Loucy (cell line): Measurements from ENCODE around the gene ZNF619.
"Not testable (repeated sequence)": the region's sequence is repeated elsewhere in the genome, so short reads cannot be mapped to it uniquely, and the experiment has no call there.

Source experiments
- H2AFZ ChIP-seq: fragments of 200-600 bp; sonication (generic); 2 replicates; pipeline ENCODE4 v1.6.0; 2016; ENCODE audit warnings: antibody characterized with exemption, mild to moderate bottlenecking, low read length, moderate library complexity
- H3F3A ChIP-seq: fragments of 200-600 bp; 2 replicates; pipeline ENCODE4 v1.6.0; 2016; ENCODE audit warnings: antibody characterized with exemption, low read depth, mild to moderate bottlenecking
- H3K27me3 ChIP-seq: fragments of 200-600 bp; sonication (generic); 2 replicates; pipeline ENCODE4 v1.6.1; 2014; ENCODE audit warnings: low read length, mild to moderate bottlenecking; ENCODE audit not compliant: insufficient read depth, poor library complexity, severe bottlenecking
- H3K36me3 ChIP-seq: fragments of 200-600 bp; sonication (generic); 2 replicates; pipeline ENCODE4 v1.6.1; 2016; ENCODE audit warnings: low read length; ENCODE audit not compliant: insufficient read depth
- H3K4me1 ChIP-seq: fragments of 200-600 bp; sonication (generic); 2 replicates; pipeline ENCODE4 v1.5.1; 2014; ENCODE audit warnings: low read length, mild to moderate bottlenecking; ENCODE audit not compliant: insufficient read depth, poor library complexity, severe bottlenecking
- H3K4me2 ChIP-seq: fragments of 200-600 bp; sonication (generic); 2 replicates; pipeline ENCODE4 v1.6.0; 2014; ENCODE audit warnings: antibody characterized with exemption, low read length, low read depth, mild to moderate bottlenecking; ENCODE audit not compliant: poor library complexity, severe bottlenecking
- H3K4me3 ChIP-seq: fragments of 200-600 bp; sonication (generic); 2 replicates; pipeline ENCODE4 v1.5.1; 2014; ENCODE audit warnings: low read length, mild to moderate bottlenecking, mixed read lengths; ENCODE audit not compliant: poor library complexity, severe bottlenecking
- H3K79me2 ChIP-seq: fragments of 200-600 bp; sonication (generic); 2 replicates; pipeline ENCODE4 v1.6.1; 2014; ENCODE audit warnings: low read length; ENCODE audit not compliant: insufficient read depth
- H3K9ac ChIP-seq: fragments of 200-600 bp; sonication (generic); 2 replicates; pipeline ENCODE4 v1.6.0; 2014; ENCODE audit warnings: mild to moderate bottlenecking, low read depth, low read length, moderate library complexity; ENCODE audit not compliant: poor library complexity, severe bottlenecking
- H3K9me2 ChIP-seq: fragments of 200-600 bp; sonication (generic); replicated peaks from 2 replicates; pipeline ENCODE4 v1.6.1; 2016; ENCODE audit warnings: low read depth, low read length, mixed read lengths
- H3K9me3 ChIP-seq: fragments of 200-600 bp; sonication (generic); 2 replicates; pipeline ENCODE4 v1.6.1; 2014; ENCODE audit warnings: mild to moderate bottlenecking, antibody characterized with exemption, low read length, low read depth; ENCODE audit not compliant: insufficient read depth
- H4K20me1 ChIP-seq: fragments of 200-600 bp; sonication (generic); 2 replicates; pipeline ENCODE4 v1.6.0; 2014; ENCODE audit warnings: antibody characterized with exemption, low read length, mild to moderate bottlenecking; ENCODE audit not compliant: insufficient read depth, poor library complexity, severe bottlenecking
- EZH2phosphoT487 ChIP-seq: fragments of 200-600 bp; IDR thresholded peaks from 2 replicates; pipeline ENCODE4 v1.6.1; 2018; ENCODE audit warnings: antibody characterized with exemption, mild to moderate bottlenecking, moderate library complexity, borderline replicate concordance
- TF ChIP-seq, protein P1 (sequence below): fragments of 200-600 bp; sonication (generic); conservative IDR thresholded peaks from 2 replicates; pipeline ENCODE4 v1.5.1; 2014; ENCODE audit warnings: mild to moderate bottlenecking, antibody characterized with exemption, low read length

ZNF619 gene

DNA sequence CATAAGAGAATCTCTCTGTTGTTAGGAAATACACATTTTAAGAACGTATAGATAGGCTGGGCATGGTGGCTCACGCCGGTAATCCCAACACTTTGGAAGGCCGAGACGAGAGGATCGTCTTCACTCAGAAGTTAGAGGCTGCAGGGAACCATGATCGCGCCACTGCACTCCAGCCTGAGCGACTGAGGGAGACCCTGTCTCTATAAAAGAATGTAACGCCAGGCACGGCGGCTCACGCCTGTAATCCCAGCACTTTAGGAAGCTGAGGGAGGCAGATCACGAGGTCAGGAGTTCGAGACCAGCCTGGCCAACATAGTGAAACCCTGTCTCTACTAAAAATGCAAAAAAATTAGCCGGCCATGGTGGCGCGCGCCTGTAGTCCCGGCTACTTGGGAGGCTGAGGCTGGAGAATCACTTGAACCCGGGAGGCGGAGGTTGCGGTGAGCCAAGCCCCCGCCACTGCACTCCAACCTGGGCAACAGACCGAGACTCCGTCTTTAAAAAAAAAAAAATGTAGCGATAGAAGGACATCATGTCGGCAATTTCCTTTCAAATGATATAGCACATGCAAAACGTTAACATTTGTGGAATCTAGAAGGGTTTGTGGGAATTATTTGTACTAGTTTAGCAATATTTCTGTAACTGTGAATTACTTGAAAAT, 20.5 kb upstream of the ZNF619 start:
- Histone ChIP-seq H3F3A (no peaks in the 10 kb centered on the region), H3K9me2 (no peaks in the 10 kb centered on the region), H3K9ac (peak overlapping the region; percentile 88), H4K20me1 (peaks cover 40% of the 10 kb centered on the region), H3K4me3 (peak overlapping the region; percentile 84), H3K4me1 (peaks cover 39% of the 10 kb centered on the region), H3K27me3 (no peaks in the 10 kb centered on the region), H3K36me3 (peaks cover 26% of the 10 kb centered on the region), H3K4me2 (peak overlapping the region; percentile 79), H3K79me2 (peaks cover 43% of the 10 kb centered on the region), H3K9me3 (no peaks in the 10 kb centered on the region), H2AFZ (peak overlapping the region; percentile 66)
- TF ChIP-seq, protein P1, sequence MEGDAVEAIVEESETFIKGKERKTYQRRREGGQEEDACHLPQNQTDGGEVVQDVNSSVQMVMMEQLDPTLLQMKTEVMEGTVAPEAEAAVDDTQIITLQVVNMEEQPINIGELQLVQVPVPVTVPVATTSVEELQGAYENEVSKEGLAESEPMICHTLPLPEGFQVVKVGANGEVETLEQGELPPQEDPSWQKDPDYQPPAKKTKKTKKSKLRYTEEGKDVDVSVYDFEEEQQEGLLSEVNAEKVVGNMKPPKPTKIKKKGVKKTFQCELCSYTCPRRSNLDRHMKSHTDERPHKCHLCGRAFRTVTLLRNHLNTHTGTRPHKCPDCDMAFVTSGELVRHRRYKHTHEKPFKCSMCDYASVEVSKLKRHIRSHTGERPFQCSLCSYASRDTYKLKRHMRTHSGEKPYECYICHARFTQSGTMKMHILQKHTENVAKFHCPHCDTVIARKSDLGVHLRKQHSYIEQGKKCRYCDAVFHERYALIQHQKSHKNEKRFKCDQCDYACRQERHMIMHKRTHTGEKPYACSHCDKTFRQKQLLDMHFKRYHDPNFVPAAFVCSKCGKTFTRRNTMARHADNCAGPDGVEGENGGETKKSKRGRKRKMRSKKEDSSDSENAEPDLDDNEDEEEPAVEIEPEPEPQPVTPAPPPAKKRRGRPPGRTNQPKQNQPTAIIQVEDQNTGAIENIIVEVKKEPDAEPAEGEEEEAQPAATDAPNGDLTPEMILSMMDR, result no peak
- TF ChIP-seq EZH2phosphoT487, result no peak

DNA sequence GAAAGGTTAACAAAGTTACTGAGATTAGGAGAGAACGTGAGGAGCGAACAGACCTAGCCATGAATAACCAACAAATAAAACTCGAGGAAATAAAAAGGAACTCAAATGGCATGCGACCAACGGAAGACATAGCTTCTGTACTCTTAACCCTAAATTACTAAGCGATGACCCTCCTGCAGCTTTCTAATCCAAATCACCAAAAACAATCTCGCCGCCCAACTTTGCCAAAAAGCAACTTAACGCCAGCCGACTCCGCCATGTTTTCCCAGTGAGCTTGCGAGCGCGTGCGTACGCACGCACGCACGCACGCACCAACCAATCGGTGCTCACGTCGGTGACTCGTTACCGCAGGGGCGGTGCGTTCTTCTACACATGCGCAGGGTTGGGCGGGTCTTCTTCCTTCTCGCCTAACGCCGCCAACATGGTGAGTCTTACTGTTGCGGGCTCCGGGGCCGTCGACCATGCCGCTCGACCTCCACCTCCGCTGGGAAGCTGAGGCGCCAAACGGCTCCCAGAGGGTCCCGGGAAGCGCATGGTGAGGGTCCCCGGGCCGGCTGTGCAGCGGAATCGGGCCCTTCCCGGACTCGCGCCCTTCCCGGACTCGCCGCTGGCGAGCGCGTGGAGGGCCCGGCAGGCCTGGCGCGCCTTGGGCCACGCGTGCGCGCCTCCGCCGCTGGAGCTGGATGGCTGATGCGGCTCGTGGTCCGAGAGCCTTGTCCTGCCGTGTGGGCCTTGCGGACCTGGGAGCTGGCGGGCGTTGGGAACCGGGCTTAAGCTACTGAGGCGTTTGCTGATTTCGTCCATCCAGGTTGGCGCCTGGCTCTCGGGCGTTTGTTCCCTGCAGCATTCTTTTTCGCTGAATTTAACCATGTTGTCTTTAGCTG, 19.7 kb upstream of the ZNF619 start, which contains the start of gene RPL14:
Gene RPL14 (plus strand): TSS at position 400 of the 884 bp plus-strand sequence. CDS start 133 bp downstream, at position 533.
- peaks cover 38% of the 10 kb centered on the region for H3K4me1 ChIP-seq
- no peaks in the 10 kb centered on the region for H3K27me3 ChIP-seq
- no peak for TF ChIP-seq EZH2phosphoT487
- TF ChIP-seq, protein P1, result no peak
- H3K4me3 ChIP-seq, result peak within 1 kb of the TSS; percentile 84
- peak within 1 kb of the TSS; percentile 88 for H3K9ac ChIP-seq
- peak within 1 kb of the TSS; percentile 93 for H3K4me2 ChIP-seq
- no peaks in the 10 kb centered on the region for H3F3A ChIP-seq
- peaks cover 43% of the 10 kb centered on the region for H3K79me2 ChIP-seq
- H2AFZ ChIP-seq, result peak within 1 kb of the TSS; percentile 66
- H4K20me1 ChIP-seq, result peaks cover 40% of the 10 kb centered on the region
- H3K9me3 ChIP-seq, result no peaks in the 10 kb centered on the region
- H3K36me3 ChIP-seq, result peaks cover 30% of the 10 kb centered on the region
- H3K9me2 ChIP-seq, result no peaks in the 10 kb centered on the region

DNA sequence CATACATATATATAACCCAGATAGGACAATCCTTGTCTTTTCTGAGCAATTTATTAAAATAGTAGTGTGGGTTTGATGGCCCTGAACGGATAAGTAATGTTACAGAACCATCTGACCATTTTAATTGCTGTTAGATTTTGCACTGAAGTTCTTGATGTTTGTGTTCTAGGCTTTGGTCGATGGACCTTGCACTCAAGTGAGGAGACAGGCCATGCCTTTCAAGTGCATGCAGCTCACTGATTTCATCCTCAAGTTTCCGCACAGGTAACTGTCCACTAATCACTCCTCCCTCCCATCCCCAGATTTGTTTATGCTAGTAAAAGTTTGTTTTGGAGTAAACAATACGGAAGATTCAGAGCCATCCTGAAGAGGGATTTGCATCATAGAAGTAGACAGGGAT, 18.4 kb upstream of the ZNF619 start:
- Histone ChIP-seq H3K36me3 (peaks cover 41% of the 10 kb centered on the region), H2AFZ (no peak overlapping the region), H3K9me3 (no peaks in the 10 kb centered on the region), H4K20me1 (peaks cover 40% of the 10 kb centered on the region), H3K4me3 (peak overlapping the region; percentile 84), H3K9ac (peak overlapping the region; percentile 88), H3K79me2 (peaks cover 43% of the 10 kb centered on the region), H3K4me2 (peak overlapping the region; percentile 93), H3K9me2 (no peaks in the 10 kb centered on the region), H3F3A (no peaks in the 10 kb centered on the region), H3K4me1 (peaks cover 31% of the 10 kb centered on the region), H3K27me3 (no peaks in the 10 kb centered on the region)
- TF ChIP-seq, protein P1, result no peak
- no peak for TF ChIP-seq EZH2phosphoT487

DNA sequence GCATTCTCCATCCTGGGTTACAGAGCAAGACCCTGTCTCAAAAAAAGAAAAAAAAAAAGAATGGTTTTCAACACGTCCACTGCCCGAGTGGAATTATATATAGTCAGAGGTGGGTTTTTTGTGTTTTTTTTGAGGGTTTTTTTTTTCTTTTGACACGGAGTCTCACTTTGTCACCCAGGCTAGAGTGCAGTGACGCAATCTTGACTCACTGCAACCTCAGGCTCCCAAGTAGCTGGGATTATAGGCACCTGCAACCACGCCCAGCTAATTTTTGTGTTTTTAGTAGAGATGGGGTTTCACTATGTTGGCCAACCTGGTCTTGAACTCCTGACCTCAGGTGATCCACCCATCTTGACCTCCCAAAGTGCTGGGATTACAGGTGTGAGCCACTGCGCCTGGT, 16.4 kb upstream of the ZNF619 start:
- H3K79me2 ChIP-seq, result peaks cover 43% of the 10 kb centered on the region
- H3K9me2 ChIP-seq, H3K9me3 ChIP-seq, H2AFZ ChIP-seq, H3K4me3 ChIP-seq, H3K9ac ChIP-seq, H3K27me3 ChIP-seq, H3F3A ChIP-seq: not testable (repeated sequence)
- peaks cover 44% of the 10 kb centered on the region for H4K20me1 ChIP-seq
- H3K4me2 ChIP-seq, result peak overlapping the region; percentile 93
- H3K36me3 ChIP-seq, result peaks cover 49% of the 10 kb centered on the region
- peaks cover 26% of the 10 kb centered on the region for H3K4me1 ChIP-seq
